Uterus (tissue), 2 donors: ENCODE measurements around the gene PCBP2.

Experiments
- CTCF ChIP-seq, 4 experiments: fragments of 200-600 bp in 2 of 4; fragments of 450-650 bp in 2 of 4; sonication (generic) in 2 of 4; IDR thresholded peaks; one replicate each; pipeline ENCODE4 v1.5.1; 2016 to 2019; ENCODE audit warnings: antibody characterized with exemption in 4 of 4, mild to moderate bottlenecking in 2 of 4, moderate library complexity in 1 of 4
- POLR2A ChIP-seq, 2 donors: fragments of 450-650 bp; IDR thresholded peaks; one replicate each; pipeline ENCODE4 v1.6.1; 2016; ENCODE audit warnings: antibody characterized with exemption in 2 of 2, mild to moderate bottlenecking in 1 of 2, moderate library complexity in 1 of 2

- TF ChIP-seq POLR2A (IDR thresholded peaks at IDR 0.05) (no peak), CTCF (IDR thresholded peaks at IDR 0.05) (no peak)
Measured at GRCh38 chr12:53506450-53506785, 54.5 kb downstream of the PCBP2 start.
